Measurements from ENCODE around the gene RAMP3.

The RAMP3 gene

DNA sequence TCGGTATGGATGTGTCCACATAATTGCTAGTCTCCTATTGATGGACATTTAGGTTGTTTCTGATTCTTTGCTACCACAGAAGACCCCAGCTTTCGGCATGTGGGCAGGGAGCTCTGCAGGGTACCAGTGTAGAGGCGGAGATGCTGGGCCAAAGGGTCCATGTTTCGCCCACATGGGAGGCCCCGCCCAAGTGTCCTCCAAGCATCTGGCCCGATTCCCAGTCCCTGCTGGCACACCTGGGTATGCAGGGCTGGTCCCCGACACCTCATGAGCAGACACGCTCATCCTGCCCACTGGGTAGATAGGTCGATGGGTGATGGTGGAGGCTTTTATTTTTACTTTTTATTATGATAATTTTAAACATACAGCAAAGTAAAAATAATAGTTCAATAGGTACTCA lies 26.7 kb upstream of the RAMP3 start:
- in situ Hi-C loops (cut with MboI; ENCODE audit: low sequenced_read_pairs), result loop anchor here (10.0 to 25.0 kb wide), 3 partner anchors 156 to 546 kb away; partner anchors contain the start of genes MYO1G and TMED4

DNA sequence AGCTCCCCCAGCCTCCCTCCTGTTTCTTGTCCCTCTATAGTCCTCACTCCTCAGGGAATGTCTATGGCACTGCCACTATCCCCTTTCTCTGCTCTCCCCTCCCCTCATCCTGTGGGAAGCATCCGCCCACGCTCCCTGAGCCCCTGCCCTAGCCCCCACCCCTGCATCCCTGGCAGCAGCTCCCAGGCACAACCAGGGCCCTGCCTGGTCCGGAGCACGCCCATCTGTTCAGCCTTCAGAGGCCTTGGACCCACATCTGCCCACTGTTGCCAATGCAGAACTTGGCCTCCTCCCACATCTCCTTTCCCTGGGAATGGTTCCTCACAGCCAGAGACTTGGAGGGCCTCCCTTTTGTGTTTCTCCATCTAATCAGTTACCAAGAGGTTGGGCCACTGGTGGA lies 25.7 kb upstream of the RAMP3 start:
- in situ Hi-C loops (cut with MboI; ENCODE audit: low sequenced_read_pairs), result loop anchor here (10.0 to 25.0 kb wide), 3 partner anchors 157 to 547 kb away; partner anchors contain the start of genes MYO1G and TMED4

GRCh38 chr7:45132708-45133320 lies 24.8 kb upstream of the RAMP3 start:
- in situ Hi-C loops (cut with MboI; ENCODE audit: low sequenced_read_pairs), result loop anchor here (10.0 to 25.0 kb wide), 3 partner anchors 158 to 548 kb away; partner anchors contain the start of genes MYO1G and TMED4

DNA sequence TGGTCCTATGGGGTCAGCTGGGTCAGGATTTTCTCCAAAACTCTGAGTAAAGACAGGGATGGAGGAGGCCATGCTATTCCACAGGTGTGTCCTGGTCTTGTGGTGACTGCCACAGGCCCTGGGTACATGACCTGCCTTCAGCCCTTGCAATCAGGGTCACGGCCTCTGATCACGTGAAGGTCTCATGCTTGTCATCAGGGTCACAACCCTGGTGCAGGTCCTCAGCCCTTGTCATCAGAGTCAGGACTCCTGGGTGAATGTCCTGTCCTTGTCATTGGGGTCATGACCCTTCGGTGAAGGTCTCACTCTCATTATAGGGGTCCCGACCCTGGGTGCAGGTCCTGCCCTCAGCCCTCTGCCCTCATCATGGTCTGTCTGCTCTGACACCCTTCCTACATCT lies 24.2 kb upstream of the RAMP3 start:
- in situ Hi-C loops (cut with MboI; ENCODE audit: low sequenced_read_pairs), result loop anchor here (10.0 to 25.0 kb wide), 3 partner anchors 159 to 549 kb away; partner anchors contain the start of genes MYO1G and TMED4

DNA sequence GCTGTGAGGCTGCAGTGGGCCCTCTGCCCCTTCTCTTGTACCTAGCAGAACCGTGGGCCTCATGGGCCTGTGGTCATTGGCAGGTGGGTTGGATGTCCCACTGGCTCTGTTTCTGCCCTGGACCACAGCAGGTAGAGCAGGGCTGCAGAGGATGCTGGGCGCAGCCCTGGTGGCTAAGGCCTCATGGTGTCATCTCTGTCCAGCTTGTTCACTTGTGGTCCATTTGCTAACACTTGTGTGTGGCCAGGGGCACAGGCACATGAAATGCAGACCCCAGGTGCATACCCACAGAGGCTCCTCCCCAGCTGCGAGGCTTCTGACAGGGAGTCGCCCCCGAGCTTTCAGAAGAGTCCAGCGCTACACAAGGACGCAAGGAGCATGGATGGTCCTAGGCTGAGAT lies 23.7 kb upstream of the RAMP3 start:
- in situ Hi-C loops (cut with MboI; ENCODE audit: low sequenced_read_pairs), result loop anchor here (10.0 to 25.0 kb wide), 3 partner anchors 159 to 549 kb away; partner anchors contain the start of genes MYO1G and TMED4

DNA sequence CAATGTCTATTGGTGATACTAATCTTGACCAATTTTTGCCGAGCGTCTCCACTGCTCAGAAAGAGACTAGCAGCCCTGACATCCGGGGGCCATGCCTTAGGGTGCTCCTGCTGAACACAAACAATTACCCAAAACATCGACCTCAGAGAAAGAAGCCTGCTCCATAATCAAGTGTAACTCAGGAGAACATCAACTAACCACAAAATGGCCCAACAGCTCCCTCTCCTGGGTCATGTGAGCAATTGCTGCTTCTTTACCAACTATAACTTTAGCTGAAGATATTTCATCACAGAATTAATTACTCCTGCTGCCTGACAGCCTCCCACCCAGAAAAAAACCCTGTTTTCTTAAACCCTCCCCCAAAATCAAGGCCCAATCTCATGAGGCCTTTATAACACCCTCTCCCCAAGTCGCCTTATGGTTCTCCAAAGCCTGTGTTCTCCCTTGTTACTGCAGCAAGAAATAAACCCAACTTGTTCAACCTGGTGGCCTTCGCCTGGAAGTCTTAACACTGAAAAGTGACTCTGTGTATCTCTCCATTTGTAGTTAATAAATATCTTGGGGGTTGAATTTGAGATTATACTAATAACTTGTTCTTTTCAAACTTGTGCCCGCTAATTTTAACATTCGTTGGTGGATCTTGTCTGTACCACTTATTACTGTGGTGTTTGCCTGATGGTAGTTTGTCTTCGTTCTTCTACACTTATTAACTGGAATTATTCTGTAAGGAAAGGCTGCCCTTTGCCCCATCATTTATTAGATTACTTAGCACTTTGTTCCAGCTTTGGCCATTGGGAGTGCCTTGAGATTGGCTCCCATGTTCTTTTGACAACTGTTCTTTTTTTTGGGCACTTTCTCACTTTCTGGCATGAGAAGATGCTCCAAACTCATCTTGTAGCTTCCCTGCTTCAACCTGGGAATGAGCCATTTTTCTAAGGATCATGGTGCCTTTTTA lies 21.2 kb upstream of the RAMP3 start:
- in situ Hi-C loops (cut with MboI; ENCODE audit: low sequenced_read_pairs), result loop anchor here (10.0 to 25.0 kb wide), 3 partner anchors 162 to 552 kb away; partner anchors contain the start of genes MYO1G and TMED4

DNA sequence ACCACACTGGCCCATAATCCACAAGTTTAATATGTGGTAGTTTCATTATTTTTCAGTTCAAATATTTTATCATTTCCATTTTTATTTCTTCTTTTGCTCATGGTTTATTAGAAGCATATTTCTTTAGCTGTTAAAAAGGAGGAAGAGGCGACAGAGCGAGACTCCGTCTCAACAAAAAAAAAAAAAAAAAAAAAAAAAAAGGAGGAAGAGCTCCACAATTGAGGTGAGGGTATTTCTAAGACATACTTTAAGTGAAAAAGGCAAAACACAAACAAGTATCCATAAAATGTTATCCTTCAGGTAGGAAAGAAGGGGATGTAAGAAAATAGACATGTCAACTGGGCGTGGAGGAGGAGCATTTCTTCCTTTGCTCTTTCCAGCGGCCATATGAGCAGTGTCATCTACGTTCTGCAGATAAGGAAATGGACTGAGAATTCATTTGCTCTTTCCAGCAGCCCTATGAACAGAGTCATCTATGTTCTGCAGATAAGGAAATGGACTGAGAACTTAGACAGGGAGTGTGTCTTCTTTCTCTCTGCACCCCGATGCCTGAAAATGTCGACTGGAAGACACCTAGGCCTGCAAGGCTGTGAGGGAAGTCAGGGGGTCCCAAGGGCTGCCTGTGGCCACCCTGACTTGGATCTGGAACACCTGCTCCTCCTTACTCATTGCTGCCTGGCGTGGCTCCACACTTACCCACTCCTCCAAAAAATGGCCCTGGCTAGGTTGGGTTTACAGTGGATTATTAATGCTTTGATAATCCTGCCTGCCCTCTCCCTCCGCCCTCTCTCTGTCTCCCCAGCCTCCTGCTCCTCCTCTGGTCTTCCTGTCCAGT lies 18.9 kb upstream of the RAMP3 start:
- in situ Hi-C loops (cut with MboI; ENCODE audit: low sequenced_read_pairs), result loop anchor here (10.0 to 25.0 kb wide), 3 partner anchors 164 to 554 kb away; partner anchors contain the start of genes MYO1G and TMED4

DNA sequence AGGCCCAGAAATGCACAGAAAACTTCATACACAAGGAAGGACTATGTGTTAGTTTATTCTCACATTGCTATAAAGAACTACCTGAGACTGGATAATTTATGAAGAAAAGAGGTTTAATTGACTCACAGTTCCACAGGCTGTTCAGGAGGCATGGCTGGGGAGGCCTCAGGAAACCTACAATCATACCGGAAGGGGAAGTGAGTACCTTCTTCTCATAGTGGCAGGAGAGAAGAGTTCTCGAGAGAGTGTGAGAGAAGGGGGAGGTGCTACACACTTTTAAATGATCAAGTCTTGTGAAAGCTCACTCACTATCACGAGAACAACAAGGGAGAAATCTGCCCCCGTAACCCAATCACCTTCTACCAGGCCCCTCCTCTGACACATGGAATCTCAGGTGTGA lies 16.8 kb upstream of the RAMP3 start:
- in situ Hi-C loops (cut with MboI; ENCODE audit: low sequenced_read_pairs), result loop anchor here (25.0 kb wide), 1 partner anchor 279 kb away; no protein-coding TSS in a partner anchor

GRCh38 chr7:45143616-45144015 lies 14.0 kb upstream of the RAMP3 start:
- in situ Hi-C loops (cut with MboI; ENCODE audit: low sequenced_read_pairs), result loop anchor here (25.0 kb wide), 1 partner anchor 281 kb away; no protein-coding TSS in a partner anchor

DNA sequence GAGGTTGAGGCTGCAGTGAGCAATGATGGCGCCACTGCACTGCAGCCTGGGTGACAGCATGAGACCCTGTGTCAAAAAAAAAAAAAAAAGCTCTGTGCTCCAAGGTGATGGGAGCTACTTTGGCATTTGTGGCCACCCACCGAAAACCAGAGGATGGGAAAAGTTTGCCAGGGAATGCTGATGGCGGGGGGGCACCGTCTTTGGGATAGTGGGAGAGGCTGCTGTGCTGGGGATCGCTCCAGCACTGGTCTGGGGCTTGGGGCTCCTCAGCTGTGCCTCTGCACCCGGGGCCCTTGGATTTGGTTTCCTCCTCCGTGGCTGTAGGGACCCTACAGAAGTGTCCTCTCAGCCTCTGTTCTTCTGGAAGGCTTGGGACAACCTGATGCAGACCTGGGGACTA lies 11.7 kb upstream of the RAMP3 start:
- in situ Hi-C loops (cut with MboI; ENCODE audit: low sequenced_read_pairs), result loop anchor here (25.0 kb wide), 1 partner anchor 284 kb away; no protein-coding TSS in a partner anchor

GRCh38 chr7:45146531-45147379 lies 10.8 kb upstream of the RAMP3 start:
- in situ Hi-C loops (cut with MboI; ENCODE audit: low sequenced_read_pairs), result loop anchor here (25.0 kb wide), 1 partner anchor 284 kb away; no protein-coding TSS in a partner anchor

GRCh38 chr7:45147858-45148652 lies 9.5 kb upstream of the RAMP3 start:
- in situ Hi-C loops (cut with MboI; ENCODE audit: low sequenced_read_pairs), result loop anchor here (25.0 kb wide), 1 partner anchor 286 kb away; no protein-coding TSS in a partner anchor

DNA sequence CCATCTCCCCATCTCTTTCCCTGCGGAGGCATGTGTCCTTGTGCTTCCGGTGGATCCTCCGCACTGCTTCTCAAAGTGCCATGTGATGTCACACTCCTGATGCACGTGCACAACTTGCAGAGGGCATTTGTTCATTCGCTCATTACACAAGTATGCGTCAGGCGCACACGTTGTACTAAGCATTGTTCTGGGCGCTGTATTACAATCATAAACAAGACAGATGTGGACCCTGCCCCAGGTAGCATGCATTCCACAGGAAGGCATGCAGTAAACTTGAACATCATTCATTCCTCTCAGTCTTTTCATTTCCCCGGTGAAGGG lies 9.0 kb upstream of the RAMP3 start:
- in situ Hi-C loops (cut with MboI; ENCODE audit: low sequenced_read_pairs), result loop anchor here (25.0 kb wide), 1 partner anchor 286 kb away; no protein-coding TSS in a partner anchor

GRCh38 chr7:45149606-45150005 lies 8.0 kb upstream of the RAMP3 start:
- in situ Hi-C loops (cut with MboI; ENCODE audit: low sequenced_read_pairs), result loop anchor here (10.0 to 25.0 kb wide), 3 partner anchors 105 to 713 kb away; partner anchors contain the start of gene CCDC201

DNA sequence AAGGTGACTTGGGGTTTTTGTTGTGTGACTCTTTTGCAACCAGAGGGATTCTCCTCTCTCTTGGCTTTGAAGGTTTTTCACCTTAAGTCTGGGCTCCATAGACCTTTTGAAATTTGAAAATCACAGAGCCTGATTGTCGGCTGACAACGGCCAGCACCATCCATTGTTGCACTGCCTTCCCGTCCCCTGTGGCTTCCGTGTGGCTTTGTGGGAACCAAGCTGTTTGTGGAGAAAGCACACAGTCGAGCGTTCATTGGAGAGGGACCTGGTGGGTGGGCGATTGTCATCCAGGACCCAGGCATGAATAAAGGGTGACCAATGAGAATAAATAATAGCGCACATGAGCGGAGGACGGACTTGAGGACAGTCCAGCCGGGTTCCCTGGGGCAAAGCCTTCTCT lies 7.4 kb upstream of the RAMP3 start:
- in situ Hi-C loops (cut with MboI; ENCODE audit: low sequenced_read_pairs), result loop anchor here (10.0 to 25.0 kb wide), 2 partner anchors 105 to 712 kb away; partner anchors contain the start of gene CCDC201

GRCh38 chr7:45151131-45151684 lies 6.4 kb upstream of the RAMP3 start:
- in situ Hi-C loops (cut with MboI; ENCODE audit: low sequenced_read_pairs), result loop anchor here (10.0 to 25.0 kb wide), 2 partner anchors 104 to 711 kb away; partner anchors contain the start of gene CCDC201

GRCh38 chr7:45151967-45152366 lies 5.6 kb upstream of the RAMP3 start:
- in situ Hi-C loops (cut with MboI; ENCODE audit: low sequenced_read_pairs), result loop anchor here (10.0 to 25.0 kb wide), 2 partner anchors 103 to 710 kb away; partner anchors contain the start of gene CCDC201

DNA sequence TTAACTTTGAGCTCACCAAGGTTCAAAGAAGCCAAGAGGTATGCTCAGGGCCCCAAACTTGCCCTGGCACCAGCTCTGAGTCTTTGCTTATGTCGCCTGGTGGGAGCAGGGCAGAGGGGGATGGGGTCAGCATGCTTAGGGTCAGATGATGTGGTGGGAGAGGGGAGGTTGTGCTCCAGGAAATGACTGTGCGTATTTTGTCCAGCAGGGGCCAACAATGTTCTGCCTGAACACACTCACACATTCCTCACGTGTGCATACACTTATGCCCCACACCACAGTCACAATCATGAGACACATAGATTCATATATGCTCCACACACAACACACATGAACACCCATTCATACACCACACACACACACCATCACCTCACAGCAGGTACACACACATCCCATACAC lies 4.4 kb upstream of the RAMP3 start:
- in situ Hi-C loops (cut with MboI; ENCODE audit: low sequenced_read_pairs), result loop anchor here (10.0 to 25.0 kb wide), 2 partner anchors 102 to 709 kb away; partner anchors contain the start of gene CCDC201
